Neural cell (in vitro differentiated cells): ENCODE results near the gene AGPAT4. TPM values are rescaled to one million over a fixed set of nuclear protein-coding genes. Genes with fewer than 3 reads are reported as not detected.

Source experiments
- H2AFZ ChIP-seq: fragments of 200-600, 300-800 bp; sonication (generic), shearing (Covaris generic); 2 replicates; pipeline ENCODE4 v1.6.0; 2014; ENCODE audit warnings: low read depth, mild to moderate bottlenecking, antibody characterized with exemption, low read length, moderate library complexity
- H3F3A ChIP-seq: fragments of 200-600 bp; shearing (Covaris generic); 2 replicates; pipeline ENCODE4 v1.6.1; 2016; ENCODE audit warnings: mild to moderate bottlenecking, moderate library complexity, mixed read lengths, antibody characterized with exemption, low read length; ENCODE audit not compliant: insufficient read depth, poor library complexity, severe bottlenecking
- H3K27ac ChIP-seq: fragments of 200-600, 300-800 bp; sonication (generic), shearing (Covaris generic); 2 replicates; pipeline ENCODE4 v1.5.1; 2014; ENCODE audit warnings: mild to moderate bottlenecking, low read length, moderate library complexity
- H3K27me3 ChIP-seq: fragments of 300-800, 200-600 bp; sonication (generic), shearing (Covaris generic); 2 replicates; pipeline ENCODE4 v1.6.0; 2014; ENCODE audit warnings: mild to moderate bottlenecking, low read depth, low read length, moderate library complexity; ENCODE audit not compliant: insufficient read depth
- H3K36me3 ChIP-seq: fragments of 300-800, 200-600 bp; sonication (generic), shearing (Covaris generic); 2 replicates; pipeline ENCODE4 v1.5.1; 2014; ENCODE audit warnings: mild to moderate bottlenecking, antibody characterized with exemption, low read length, moderate library complexity; ENCODE audit not compliant: insufficient read depth
- H3K4me2 ChIP-seq: fragments of 300-800, 200-600 bp; sonication (generic), shearing (Covaris generic); 2 replicates; pipeline ENCODE4 v1.6.0; 2014; ENCODE audit warnings: mild to moderate bottlenecking, low read length
- H3K4me3 ChIP-seq: fragments of 300-800, 200-600 bp; sonication (generic), shearing (Covaris generic); 2 replicates; pipeline ENCODE4 v1.5.1; 2014; ENCODE audit warnings: mild to moderate bottlenecking, low read length, moderate library complexity
- H3K79me2 ChIP-seq: fragments of 200-600 bp; shearing (Covaris generic); replicated peaks from 2 replicates; pipeline ENCODE4 v1.6.0; 2014; ENCODE audit warnings: mild to moderate bottlenecking, low read length, moderate library complexity; ENCODE audit not compliant: insufficient read depth
- H3K9ac ChIP-seq: fragments of 300-800, 200-600 bp; sonication (generic), shearing (Covaris generic); 2 replicates; pipeline ENCODE4 v1.6.1; 2016; ENCODE audit warnings: mild to moderate bottlenecking, low read length, mixed read lengths
- H3K9me2 ChIP-seq: fragments of 200-600 bp; shearing (Covaris generic); 2 replicates; pipeline ENCODE4 v1.6.1; 2016; ENCODE audit warnings: mild to moderate bottlenecking, low read length, mixed read lengths; ENCODE audit not compliant: insufficient read depth
- H3K9me3 ChIP-seq: fragments of 200-600, 300-800 bp; sonication (generic), shearing (Covaris generic); 2 replicates; pipeline ENCODE4 v1.6.1; 2016; ENCODE audit warnings: mild to moderate bottlenecking, mixed run types, low read length, moderate library complexity, mixed read lengths
- H4K20me1 ChIP-seq: fragments of 200-600 bp; shearing (Covaris generic); 2 replicates; pipeline ENCODE4 v1.6.1; 2016; ENCODE audit warnings: mild to moderate bottlenecking, mixed run types; ENCODE audit not compliant: insufficient read depth
- EP300 ChIP-seq: fragments of 450-650 bp; conservative IDR thresholded peaks from 2 replicates; pipeline ENCODE4 v1.6.1; 2014; ENCODE audit warnings: antibody characterized with exemption, mild to moderate bottlenecking, moderate library complexity; ENCODE audit not compliant: poor library complexity, severe bottlenecking
- EZH2 ChIP-seq: fragments of 200-600, 300-800 bp; shearing (Covaris generic), sonication (generic); IDR thresholded peaks from 2 replicates; pipeline ENCODE4 v1.6.1; 2014; ENCODE audit warnings: antibody characterized with exemption, low read length, borderline replicate concordance, mild to moderate bottlenecking; ENCODE audit not compliant: insufficient read depth, poor library complexity, severe bottlenecking
- MXI1 ChIP-seq: fragments of 450-650 bp; conservative IDR thresholded peaks from 2 replicates; pipeline ENCODE4 v1.6.1; 2014; ENCODE audit warnings: antibody characterized with exemption, mild to moderate bottlenecking; ENCODE audit not compliant: poor library complexity, severe bottlenecking
- POLR2AphosphoS5 ChIP-seq: IDR thresholded peaks from 2 replicates; pipeline ENCODE4 v1.6.1; 2012
- RAD21 ChIP-seq: fragments of 450-650 bp; conservative IDR thresholded peaks from 2 replicates; pipeline ENCODE4 v1.6.1; 2014; ENCODE audit warnings: antibody characterized with exemption, mild to moderate bottlenecking, moderate library complexity
- SMC3 ChIP-seq: fragments of 450-650 bp; conservative IDR thresholded peaks from 2 replicates; pipeline ENCODE4 v1.6.1; 2014; ENCODE audit warnings: antibody characterized with exemption, mild to moderate bottlenecking, moderate library complexity; ENCODE audit not compliant: poor library complexity
- TAF1 ChIP-seq: IDR thresholded peaks from 2 replicates; pipeline ENCODE4 v1.6.1; 2012; ENCODE audit warnings: low read depth
- polyA plus RNA-seq: library from polyadenylated mRNA; depleted of rRNA; stranded (reverse); fragments of >200 nt; gene quantifications from 2 replicates; pipeline ENCODE4 v1.2.3, GENCODE V29; 2014
- TF ChIP-seq, protein P1 (sequence below): IDR thresholded peaks from 2 replicates; pipeline ENCODE4 v1.6.1; 2012; ENCODE audit warnings: borderline replicate concordance
- TF ChIP-seq, protein P2 (sequence below): fragments of 450-650 bp; IDR thresholded peaks from 2 replicates; pipeline ENCODE4 v1.5.1; 2014; ENCODE audit warnings: antibody characterized with exemption, mild to moderate bottlenecking, moderate library complexity; ENCODE audit not compliant: poor library complexity, severe bottlenecking

The AGPAT4 gene
- polyA plus RNA-seq, 1 donor from 2014 or later, result 42.6 TPM

DNA sequence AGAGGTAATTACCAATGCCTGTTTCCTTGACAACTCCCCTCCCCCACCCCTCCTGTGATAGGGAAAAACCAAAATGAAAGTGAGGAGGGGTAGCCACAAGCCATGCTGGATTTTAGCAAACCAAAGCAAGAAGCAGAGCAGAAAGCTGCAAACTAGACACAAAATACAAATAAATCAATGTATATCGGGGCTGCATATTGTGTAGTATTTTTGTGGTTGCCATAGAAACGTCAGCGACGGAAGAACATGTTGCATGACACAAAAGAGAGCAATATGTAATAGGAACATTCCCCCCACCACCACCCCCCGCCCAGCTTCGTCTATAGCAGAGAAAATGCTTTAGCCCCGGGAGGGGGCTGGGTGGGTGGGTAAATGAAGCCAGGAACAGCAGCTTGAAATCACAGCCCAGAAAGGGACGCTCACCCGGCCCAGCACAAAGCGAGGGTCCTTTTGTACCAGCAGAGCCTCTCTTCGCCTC lies 548 bp downstream of the AGPAT4 start:
- Histone ChIP-seq H3K27me3 (no peaks in the 10 kb centered on the region), H3K4me2 (peak overlapping the region; percentile 75), H3F3A (no peaks in the 10 kb centered on the region), H3K9me3 (no peaks in the 10 kb centered on the region), H2AFZ (peak overlapping the region; percentile 17), H3K79me2 (peaks cover 70% of the 10 kb centered on the region), H4K20me1 (no peaks in the 10 kb centered on the region), H3K9ac (peak overlapping the region; percentile 90), H3K27ac (peak overlapping the region; percentile 84), H3K4me3 (peak overlapping the region; percentile 81), H3K36me3 (no peaks in the 10 kb centered on the region), H3K9me2 (no peaks in the 10 kb centered on the region)
- TF ChIP-seq POLR2AphosphoS5 (peak; percentile 40), MXI1 (peak; percentile 69), EP300 (peak; percentile 74), RAD21 (no peak), SMC3 (no peak)

DNA sequence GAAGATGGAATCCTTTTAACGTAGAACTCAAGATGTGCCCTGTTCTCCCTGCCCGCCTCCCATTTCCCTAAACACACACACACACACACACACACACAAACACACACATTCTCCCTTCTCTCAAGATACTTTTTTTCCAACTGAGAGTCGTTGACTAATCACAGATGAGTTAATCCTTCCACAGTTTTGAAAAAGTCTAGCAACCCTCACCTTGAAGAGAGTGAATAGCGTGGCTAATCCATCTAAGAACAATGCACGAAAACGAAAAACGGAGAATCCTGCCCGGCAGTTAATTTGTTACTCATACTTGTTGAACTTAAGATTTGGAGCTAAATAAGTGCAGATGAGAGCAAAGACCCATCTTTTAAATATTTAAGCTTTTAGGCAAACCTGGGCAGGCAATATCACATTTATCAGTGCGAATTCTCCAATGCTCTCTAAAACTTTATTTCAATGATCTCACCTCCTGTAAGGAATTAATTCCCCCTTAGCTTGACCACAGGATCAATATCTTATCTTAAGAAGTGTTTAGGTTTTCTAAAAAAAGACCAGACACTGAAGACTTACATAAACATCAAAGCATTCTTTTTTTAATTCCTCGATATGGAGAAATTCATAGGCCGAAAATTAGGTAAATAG lies 1.1 kb downstream of the AGPAT4 start:
- Histone ChIP-seq H3K79me2 (peaks cover 75% of the 10 kb centered on the region), H3K4me3 (peak overlapping the region; percentile 81), H3F3A (no peaks in the 10 kb centered on the region), H4K20me1 (no peaks in the 10 kb centered on the region), H3K9me3 (no peaks in the 10 kb centered on the region), H3K27ac (peak overlapping the region; percentile 84), H3K9ac (peak overlapping the region; percentile 90), H3K36me3 (no peaks in the 10 kb centered on the region), H3K4me2 (peak overlapping the region; percentile 75), H3K27me3 (no peaks in the 10 kb centered on the region), H2AFZ (peak overlapping the region; percentile 41), H3K9me2 (no peaks in the 10 kb centered on the region)
- TF ChIP-seq, protein P1, sequence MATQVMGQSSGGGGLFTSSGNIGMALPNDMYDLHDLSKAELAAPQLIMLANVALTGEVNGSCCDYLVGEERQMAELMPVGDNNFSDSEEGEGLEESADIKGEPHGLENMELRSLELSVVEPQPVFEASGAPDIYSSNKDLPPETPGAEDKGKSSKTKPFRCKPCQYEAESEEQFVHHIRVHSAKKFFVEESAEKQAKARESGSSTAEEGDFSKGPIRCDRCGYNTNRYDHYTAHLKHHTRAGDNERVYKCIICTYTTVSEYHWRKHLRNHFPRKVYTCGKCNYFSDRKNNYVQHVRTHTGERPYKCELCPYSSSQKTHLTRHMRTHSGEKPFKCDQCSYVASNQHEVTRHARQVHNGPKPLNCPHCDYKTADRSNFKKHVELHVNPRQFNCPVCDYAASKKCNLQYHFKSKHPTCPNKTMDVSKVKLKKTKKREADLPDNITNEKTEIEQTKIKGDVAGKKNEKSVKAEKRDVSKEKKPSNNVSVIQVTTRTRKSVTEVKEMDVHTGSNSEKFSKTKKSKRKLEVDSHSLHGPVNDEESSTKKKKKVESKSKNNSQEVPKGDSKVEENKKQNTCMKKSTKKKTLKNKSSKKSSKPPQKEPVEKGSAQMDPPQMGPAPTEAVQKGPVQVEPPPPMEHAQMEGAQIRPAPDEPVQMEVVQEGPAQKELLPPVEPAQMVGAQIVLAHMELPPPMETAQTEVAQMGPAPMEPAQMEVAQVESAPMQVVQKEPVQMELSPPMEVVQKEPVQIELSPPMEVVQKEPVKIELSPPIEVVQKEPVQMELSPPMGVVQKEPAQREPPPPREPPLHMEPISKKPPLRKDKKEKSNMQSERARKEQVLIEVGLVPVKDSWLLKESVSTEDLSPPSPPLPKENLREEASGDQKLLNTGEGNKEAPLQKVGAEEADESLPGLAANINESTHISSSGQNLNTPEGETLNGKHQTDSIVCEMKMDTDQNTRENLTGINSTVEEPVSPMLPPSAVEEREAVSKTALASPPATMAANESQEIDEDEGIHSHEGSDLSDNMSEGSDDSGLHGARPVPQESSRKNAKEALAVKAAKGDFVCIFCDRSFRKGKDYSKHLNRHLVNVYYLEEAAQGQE, result no peak
- no peak for TF ChIP-seq MXI1
- TF ChIP-seq TAF1, result no peak
- no peak for TF ChIP-seq EP300
- TF ChIP-seq, protein P2, sequence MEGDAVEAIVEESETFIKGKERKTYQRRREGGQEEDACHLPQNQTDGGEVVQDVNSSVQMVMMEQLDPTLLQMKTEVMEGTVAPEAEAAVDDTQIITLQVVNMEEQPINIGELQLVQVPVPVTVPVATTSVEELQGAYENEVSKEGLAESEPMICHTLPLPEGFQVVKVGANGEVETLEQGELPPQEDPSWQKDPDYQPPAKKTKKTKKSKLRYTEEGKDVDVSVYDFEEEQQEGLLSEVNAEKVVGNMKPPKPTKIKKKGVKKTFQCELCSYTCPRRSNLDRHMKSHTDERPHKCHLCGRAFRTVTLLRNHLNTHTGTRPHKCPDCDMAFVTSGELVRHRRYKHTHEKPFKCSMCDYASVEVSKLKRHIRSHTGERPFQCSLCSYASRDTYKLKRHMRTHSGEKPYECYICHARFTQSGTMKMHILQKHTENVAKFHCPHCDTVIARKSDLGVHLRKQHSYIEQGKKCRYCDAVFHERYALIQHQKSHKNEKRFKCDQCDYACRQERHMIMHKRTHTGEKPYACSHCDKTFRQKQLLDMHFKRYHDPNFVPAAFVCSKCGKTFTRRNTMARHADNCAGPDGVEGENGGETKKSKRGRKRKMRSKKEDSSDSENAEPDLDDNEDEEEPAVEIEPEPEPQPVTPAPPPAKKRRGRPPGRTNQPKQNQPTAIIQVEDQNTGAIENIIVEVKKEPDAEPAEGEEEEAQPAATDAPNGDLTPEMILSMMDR, result no peak
- no peak for TF ChIP-seq EZH2
- no peak for TF ChIP-seq POLR2AphosphoS5
- no peak for TF ChIP-seq RAD21
- no peak for TF ChIP-seq SMC3
